OCI-LY7 (cell line): ENCODE measurements around the gene SERPINB10.

ENCODE experiments used
- EZH2phosphoT487 ChIP-seq: fragments of 200-600 bp; sonication (generic); IDR thresholded peaks from 2 replicates; pipeline ENCODE4 v1.6.1; 2018; ENCODE audit warnings: low read depth, borderline replicate concordance, mild to moderate bottlenecking, mixed run types, antibody characterized with exemption, low read length, moderate library complexity, mixed read lengths
- TF ChIP-seq, protein P1 (sequence below): fragments of 200-600 bp; sonication (generic); conservative IDR thresholded peaks from 2 replicates; pipeline ENCODE4 v1.5.1; 2014; ENCODE audit warnings: mild to moderate bottlenecking, antibody characterized with exemption, low read length, moderate library complexity, mixed read lengths

DNA sequence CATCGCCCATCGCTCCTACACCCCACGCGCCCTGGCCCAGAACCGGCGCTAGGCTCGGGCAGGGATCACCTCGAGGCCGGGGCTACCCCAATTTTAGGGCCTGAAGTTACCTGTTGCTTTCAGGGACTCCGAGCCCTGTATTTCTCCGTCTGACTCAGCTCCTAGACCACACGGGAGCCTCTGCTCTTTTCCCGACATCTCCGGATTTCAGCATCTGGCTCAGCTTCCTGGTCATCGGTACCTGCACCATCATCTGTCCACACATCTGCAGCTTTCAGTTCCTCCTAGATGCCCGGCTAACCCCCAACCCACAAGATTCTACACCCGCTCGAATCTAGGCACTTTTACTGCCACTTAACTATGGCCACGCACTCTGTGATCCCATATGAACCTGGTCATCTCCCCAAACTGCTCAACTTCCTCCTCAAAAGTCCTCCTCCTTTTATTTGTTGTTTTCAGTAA, 29.2 kb downstream of the SERPINB10 start:
- TF ChIP-seq, protein P1, sequence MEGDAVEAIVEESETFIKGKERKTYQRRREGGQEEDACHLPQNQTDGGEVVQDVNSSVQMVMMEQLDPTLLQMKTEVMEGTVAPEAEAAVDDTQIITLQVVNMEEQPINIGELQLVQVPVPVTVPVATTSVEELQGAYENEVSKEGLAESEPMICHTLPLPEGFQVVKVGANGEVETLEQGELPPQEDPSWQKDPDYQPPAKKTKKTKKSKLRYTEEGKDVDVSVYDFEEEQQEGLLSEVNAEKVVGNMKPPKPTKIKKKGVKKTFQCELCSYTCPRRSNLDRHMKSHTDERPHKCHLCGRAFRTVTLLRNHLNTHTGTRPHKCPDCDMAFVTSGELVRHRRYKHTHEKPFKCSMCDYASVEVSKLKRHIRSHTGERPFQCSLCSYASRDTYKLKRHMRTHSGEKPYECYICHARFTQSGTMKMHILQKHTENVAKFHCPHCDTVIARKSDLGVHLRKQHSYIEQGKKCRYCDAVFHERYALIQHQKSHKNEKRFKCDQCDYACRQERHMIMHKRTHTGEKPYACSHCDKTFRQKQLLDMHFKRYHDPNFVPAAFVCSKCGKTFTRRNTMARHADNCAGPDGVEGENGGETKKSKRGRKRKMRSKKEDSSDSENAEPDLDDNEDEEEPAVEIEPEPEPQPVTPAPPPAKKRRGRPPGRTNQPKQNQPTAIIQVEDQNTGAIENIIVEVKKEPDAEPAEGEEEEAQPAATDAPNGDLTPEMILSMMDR = no peak
- TF ChIP-seq EZH2phosphoT487 = no peak
